Measurements from ENCODE around the gene BLID. TPM values are rescaled to one million over a fixed set of nuclear protein-coding genes. Genes with fewer than 3 reads are reported as not detected.
A peak's percentile ranks its signal among the peaks of the same experiment; 100 is the strongest.

The BLID gene
- polyA plus RNA-seq, 1 donor (not counting 4 experiments of a cell fraction or from before 2014, with no cell fraction given): 0.18 TPM

DNA sequence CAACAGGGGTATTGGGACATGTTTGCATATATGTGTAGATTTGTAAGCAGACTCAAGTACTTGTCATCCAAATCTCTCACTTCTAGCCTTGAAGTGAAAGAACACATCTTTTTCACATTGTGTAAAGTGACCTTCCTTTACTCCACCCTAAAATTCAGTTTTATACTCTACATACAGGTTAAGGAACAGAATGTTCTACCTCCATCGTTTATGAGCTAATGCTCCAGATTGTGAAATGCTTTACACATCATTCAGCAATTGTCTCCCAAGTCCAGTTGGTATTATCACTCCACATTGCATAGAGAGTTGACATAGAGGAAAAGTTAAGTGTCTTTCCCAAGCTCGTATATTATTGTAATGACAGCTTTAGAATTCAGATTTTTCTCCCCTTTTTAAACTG, 46.1 kb upstream of the BLID start:
- DNase-seq (ENCODE audit: low read depth, low spot score) (no peak), FAIRE-seq (peak; percentile 68)
- Histone ChIP-seq H3K79me2 (ENCODE audit: control insufficient read depth, insufficient read depth, low read length) (peaks cover 95% of the 10 kb centered on the region), H3K4me3 (ENCODE audit: control insufficient read depth in 2 of 3, extremely low read depth in 1 of 3, insufficient read depth in 2 of 3, low read depth in 1 of 3, low read length in 3 of 3) (no peak overlapping the region), H3K27me3 (ENCODE audit: control insufficient read depth, extremely low read depth, insufficient read depth, low read length) (no peaks in the 10 kb centered on the region), H3K27ac (ENCODE audit: control insufficient read depth, insufficient read depth, low read length) (peak overlapping the region; percentile 60), H3K9ac (ENCODE audit: control insufficient read depth, extremely low read depth, insufficient read depth, low read length) (no peak overlapping the region), H3K36me3 (ENCODE audit: control insufficient read depth in 2 of 2, extremely low read depth in 1 of 2, insufficient read depth in 2 of 2, low read length in 2 of 2) (peaks cover 0 to 23% of the 10 kb centered on the region in 2 experiments), H3K9me3 (ENCODE audit: control insufficient read depth, low read depth, low read length) (no peaks in the 10 kb centered on the region), H3K4me2 (ENCODE audit: control insufficient read depth, extremely low read depth, insufficient read depth, low read depth, low read length) (peak overlapping the region; percentile 22), H2AFZ (ENCODE audit: control insufficient read depth, low read length) (no peak overlapping the region), H3K9me1 (ENCODE audit: control insufficient read depth, extremely low read depth, insufficient read depth, low read length) (no peaks in the 10 kb centered on the region), H4K20me1 (ENCODE audit: control insufficient read depth, extremely low read depth, insufficient read depth, low read length) (no peaks in the 10 kb centered on the region), H3K4me1 (ENCODE audit: control insufficient read depth, extremely low read depth, insufficient read depth, low read length) (peaks cover 80% of the 10 kb centered on the region)
- dilution Hi-C loops (cut with MboI; ENCODE audit: extremely low pct_ligation_motif_present, low sequenced_read_pairs): no loop called here
- TF ChIP-seq, protein P1, sequence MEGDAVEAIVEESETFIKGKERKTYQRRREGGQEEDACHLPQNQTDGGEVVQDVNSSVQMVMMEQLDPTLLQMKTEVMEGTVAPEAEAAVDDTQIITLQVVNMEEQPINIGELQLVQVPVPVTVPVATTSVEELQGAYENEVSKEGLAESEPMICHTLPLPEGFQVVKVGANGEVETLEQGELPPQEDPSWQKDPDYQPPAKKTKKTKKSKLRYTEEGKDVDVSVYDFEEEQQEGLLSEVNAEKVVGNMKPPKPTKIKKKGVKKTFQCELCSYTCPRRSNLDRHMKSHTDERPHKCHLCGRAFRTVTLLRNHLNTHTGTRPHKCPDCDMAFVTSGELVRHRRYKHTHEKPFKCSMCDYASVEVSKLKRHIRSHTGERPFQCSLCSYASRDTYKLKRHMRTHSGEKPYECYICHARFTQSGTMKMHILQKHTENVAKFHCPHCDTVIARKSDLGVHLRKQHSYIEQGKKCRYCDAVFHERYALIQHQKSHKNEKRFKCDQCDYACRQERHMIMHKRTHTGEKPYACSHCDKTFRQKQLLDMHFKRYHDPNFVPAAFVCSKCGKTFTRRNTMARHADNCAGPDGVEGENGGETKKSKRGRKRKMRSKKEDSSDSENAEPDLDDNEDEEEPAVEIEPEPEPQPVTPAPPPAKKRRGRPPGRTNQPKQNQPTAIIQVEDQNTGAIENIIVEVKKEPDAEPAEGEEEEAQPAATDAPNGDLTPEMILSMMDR (optimal IDR thresholded peaks at IDR 0.05 in 1 of 3, IDR thresholded peaks at IDR 0.05 in 1 of 3, conservative IDR thresholded peaks at IDR 0.05 in 1 of 3; ENCODE audit: extremely low read depth in 1 of 3, insufficient read depth in 2 of 3, low read length in 3 of 3): no peak
- TF ChIP-seq EZH2 (IDR thresholded peaks at IDR 0.05; ENCODE audit: low read length): no peak

DNA sequence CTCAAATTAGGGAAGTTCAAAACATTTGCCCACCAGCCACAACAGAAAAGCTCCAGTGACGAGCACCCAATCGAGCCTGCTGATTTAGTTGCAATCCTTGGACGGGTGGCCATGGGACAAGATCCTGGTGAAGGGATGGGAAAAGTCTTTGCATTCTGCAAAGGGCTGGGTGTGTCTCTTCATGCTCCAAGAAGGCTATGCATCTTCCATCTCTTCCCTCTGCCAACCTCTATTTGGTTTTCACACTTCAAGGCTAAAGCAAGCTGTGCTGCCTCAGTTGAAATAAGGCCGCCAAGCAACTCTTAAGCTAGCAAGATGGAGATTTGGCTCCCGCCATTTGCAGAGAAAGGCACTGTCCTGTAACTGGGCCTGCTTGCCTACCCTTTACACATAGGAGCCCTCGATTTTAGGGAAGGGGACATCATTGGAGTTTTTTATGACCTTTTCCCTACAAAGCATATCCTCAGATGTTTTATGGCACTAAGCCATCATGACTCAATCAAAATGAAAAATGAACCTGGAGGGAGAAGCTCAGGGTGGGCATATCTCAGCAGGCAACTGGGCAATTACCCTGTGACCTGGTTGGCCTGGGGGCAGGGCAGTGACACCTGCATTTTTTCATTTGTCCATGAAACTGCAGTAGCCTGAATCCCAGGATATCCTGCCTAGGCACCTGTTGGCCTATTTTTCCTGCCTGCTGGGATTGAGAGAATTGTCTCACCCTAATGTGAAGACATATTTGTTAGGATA, 45.0 kb upstream of the BLID start:
- Histone ChIP-seq H3K4me3 (ENCODE audit: control insufficient read depth in 2 of 3, extremely low read depth in 1 of 3, insufficient read depth in 2 of 3, low read depth in 1 of 3, low read length in 3 of 3) (no peak overlapping the region), H3K4me2 (ENCODE audit: control insufficient read depth, extremely low read depth, insufficient read depth, low read depth, low read length) (peak overlapping the region; percentile 25), H3K79me2 (ENCODE audit: control insufficient read depth, insufficient read depth, low read length) (peaks cover 97% of the 10 kb centered on the region), H3K27me3 (ENCODE audit: control insufficient read depth, extremely low read depth, insufficient read depth, low read length) (no peaks in the 10 kb centered on the region), H4K20me1 (ENCODE audit: control insufficient read depth, extremely low read depth, insufficient read depth, low read length) (no peaks in the 10 kb centered on the region), H3K9me3 (ENCODE audit: control insufficient read depth, low read depth, low read length) (no peaks in the 10 kb centered on the region), H3K36me3 (ENCODE audit: control insufficient read depth in 2 of 2, extremely low read depth in 1 of 2, insufficient read depth in 2 of 2, low read length in 2 of 2) (peaks cover 0 to 19% of the 10 kb centered on the region in 2 experiments), H3K9ac (ENCODE audit: control insufficient read depth, extremely low read depth, insufficient read depth, low read length) (no peak overlapping the region), H3K4me1 (ENCODE audit: control insufficient read depth, extremely low read depth, insufficient read depth, low read length) (peaks cover 80% of the 10 kb centered on the region), H3K9me1 (ENCODE audit: control insufficient read depth, extremely low read depth, insufficient read depth, low read length) (no peaks in the 10 kb centered on the region), H2AFZ (ENCODE audit: control insufficient read depth, low read length) (no peak overlapping the region), H3K27ac (ENCODE audit: control insufficient read depth, insufficient read depth, low read length) (peak overlapping the region; percentile 19)
- no peak for TF ChIP-seq EZH2 (IDR thresholded peaks at IDR 0.05; ENCODE audit: low read length)
- TF ChIP-seq, protein P1 (optimal IDR thresholded peaks at IDR 0.05 in 1 of 3, IDR thresholded peaks at IDR 0.05 in 1 of 3, conservative IDR thresholded peaks at IDR 0.05 in 1 of 3; ENCODE audit: extremely low read depth in 1 of 3, insufficient read depth in 2 of 3, low read length in 3 of 3): no peak
- DNase-seq (ENCODE audit: low read depth, low spot score): no peak
- dilution Hi-C loops (cut with MboI; ENCODE audit: extremely low pct_ligation_motif_present, low sequenced_read_pairs): no loop called here
- FAIRE-seq: peak; percentile 5

Measured in keratinocyte (primary cell).